SH-SY5Y (cell line): ENCODE data around the gene CXCL14.

Experiments
- GATA2 ChIP-seq: IDR thresholded peaks from 2 replicates; pipeline ENCODE4 v1.6.1; 2011; ENCODE audit warnings: mild to moderate bottlenecking, low read depth, low read length
- GATA3 ChIP-seq: IDR thresholded peaks from 2 replicates; pipeline ENCODE4 v1.6.1; 2011; ENCODE audit warnings: low read depth, mild to moderate bottlenecking, low read length, moderate library complexity

DNA sequence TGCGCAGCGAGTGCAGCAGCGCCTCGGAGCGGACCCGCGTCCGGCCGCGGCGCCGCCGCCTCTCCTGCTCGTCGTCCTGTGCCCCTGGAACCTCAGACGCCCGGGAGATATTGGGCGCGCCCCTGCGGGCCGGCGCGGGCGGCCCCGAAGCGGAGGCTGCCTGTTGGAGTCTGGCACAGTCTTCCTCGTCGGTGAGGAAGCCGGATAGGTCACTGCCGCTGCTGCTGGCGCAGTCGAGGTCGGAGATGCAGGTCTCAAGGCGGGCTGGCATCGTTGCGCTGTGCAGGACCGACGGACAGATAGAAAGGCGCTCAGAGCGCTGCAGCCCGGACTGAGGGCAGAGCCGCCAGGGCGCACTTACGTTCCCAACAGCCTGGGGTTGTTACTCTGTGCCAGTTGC, 43.4 kb downstream of the CXCL14 start:
- no peak for TF ChIP-seq GATA3
- no peak for TF ChIP-seq GATA2
